Activated CD4-positive, CD25-positive, alpha-beta regulatory T cell treated with anti-CD3 and anti-CD28 coated beads, Interleukin-2, amount 50 U/mL, for 24 hours (primary cell): ENCODE results near the gene NUP188.
"Not testable (repeated sequence)": the region's sequence is repeated elsewhere in the genome, so short reads cannot be mapped to it uniquely, and the experiment has no call there.

Experiments
- ATAC-seq, 2 donors: fragments of 150-1000 bp; cut with Tn5 transposase; one replicate each; pipeline ENCODE4 v1.10.0; 2021; ENCODE audit warnings: mild to moderate bottlenecking in 1 of 2, moderate library complexity in 1 of 2

The NUP188 gene

GRCh38 chr9:129030191-129030590, 82.7 kb downstream of the NUP188 start:
- ATAC-seq = no peak

- ATAC-seq = no peak
Observed at GRCh38 chr9:129031514-129031913, 84.0 kb downstream of the NUP188 start.

DNA sequence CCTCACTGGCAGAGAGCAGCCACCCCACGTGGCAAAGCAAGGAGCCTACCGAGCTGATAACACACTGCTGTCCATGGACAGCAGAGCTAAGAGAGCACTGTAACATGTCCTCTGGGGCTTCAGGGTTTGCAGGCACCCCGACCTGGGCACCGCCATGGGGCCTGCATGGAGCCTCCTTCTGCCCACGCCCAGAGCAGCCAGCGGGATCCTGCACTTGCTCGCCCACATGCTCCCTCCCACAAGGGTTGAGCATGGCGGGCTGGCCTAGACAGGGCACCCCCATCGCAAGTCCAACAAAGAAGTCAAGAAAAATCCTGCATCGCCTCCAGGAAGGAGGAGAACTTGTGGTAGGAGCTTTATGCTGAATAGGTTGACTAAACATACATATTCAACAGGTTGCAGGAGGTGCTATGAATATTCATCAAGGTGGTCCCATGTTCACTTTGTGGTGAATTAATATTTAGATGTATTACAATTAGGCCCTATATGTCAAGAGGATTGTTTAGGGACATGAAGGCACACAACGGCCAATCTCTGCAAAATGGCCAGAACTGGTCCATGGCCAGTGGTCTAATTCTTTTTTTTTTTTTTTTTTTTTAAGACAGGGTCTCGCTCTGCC, 85.2 kb downstream of the NUP188 start:
- no peak for ATAC-seq

- no peak for ATAC-seq
Observed at GRCh38 chr9:129033216-129033615, 85.7 kb downstream of the NUP188 start.

DNA sequence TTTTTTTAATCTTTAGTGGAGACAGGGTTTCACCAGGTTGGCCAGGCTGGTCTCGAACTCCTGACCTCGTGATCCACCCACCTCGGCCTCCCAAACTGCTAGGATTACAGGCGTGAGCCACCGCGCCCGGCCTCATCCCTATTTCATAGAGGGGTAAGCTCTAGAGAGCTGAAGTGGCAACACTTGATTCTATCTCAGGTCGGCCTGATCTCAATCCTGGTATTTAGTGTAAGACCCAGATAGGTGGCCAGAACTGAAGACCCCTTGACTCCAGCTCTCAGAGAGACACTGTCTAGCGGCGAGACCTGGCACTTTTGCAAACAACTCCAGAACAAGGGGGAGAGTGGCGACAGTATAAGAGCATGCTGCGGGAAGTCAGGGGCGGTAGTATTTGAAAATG, 88.3 kb downstream of the NUP188 start:
- not testable (repeated sequence) for ATAC-seq

DNA sequence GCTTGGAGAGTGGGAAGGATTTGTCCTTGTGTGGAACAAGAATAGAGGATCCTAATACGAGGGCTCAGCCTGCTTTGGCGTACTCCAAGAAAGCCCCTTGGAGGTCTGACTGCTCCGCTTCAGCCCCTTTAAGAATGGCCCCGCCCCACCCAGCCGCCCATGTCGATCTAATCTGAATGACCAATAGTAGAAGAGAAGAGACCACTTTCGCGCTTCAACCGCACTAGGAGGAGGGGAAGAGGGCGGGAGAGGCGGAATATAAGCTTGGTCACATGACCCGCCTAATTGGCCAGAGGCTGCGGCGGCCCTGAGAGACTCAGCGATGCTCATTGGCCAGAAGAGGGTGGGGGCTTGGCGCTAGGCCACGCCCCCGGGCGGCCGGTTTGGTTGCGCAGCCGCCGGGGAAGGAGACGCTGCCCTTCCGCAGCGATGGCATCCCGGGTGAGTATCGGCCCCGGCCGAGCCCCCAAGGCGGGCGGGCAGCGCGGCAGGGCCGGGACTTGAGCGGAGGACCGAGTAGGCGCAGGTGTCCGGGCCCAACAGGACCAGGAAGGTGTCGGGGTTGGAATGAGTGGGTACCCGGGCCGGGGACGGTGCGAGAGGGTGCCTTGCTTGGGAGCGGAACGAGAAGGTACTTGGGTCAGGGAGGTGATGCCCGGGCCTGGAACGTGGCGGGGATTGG, 88.9 kb downstream of the NUP188 start, which contains the start of gene MIGA2:
Gene MIGA2 (plus strand): TSS at position 386 of the 682 bp plus-strand sequence. CDS start 3,969 bp downstream, outside the sequence.
- ATAC-seq = peak; percentile 99

GRCh38 chr9:129036923-129037766, 89.6 kb downstream of the NUP188 start:
- ATAC-seq = no peak

DNA sequence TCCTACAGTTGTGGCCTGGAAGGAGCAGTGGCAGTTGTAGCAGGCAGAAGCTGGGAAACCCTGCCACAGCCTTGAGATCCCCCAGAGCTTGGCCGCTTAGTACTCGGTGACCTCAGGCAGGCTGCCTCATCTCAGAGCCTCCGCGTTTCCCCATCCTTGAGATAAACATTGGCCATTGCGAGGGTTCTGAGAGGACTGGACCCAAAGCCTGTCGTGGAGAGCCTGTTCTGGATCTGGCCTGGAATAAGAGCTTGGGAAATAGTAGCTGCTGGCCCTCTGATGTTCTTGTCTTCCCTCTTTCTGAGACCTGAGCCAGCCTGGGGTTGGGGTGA, 90.2 kb downstream of the NUP188 start:
- no peak for ATAC-seq

GRCh38 chr9:129038109-129038852, 90.8 kb downstream of the NUP188 start:
- ATAC-seq = no peak

DNA sequence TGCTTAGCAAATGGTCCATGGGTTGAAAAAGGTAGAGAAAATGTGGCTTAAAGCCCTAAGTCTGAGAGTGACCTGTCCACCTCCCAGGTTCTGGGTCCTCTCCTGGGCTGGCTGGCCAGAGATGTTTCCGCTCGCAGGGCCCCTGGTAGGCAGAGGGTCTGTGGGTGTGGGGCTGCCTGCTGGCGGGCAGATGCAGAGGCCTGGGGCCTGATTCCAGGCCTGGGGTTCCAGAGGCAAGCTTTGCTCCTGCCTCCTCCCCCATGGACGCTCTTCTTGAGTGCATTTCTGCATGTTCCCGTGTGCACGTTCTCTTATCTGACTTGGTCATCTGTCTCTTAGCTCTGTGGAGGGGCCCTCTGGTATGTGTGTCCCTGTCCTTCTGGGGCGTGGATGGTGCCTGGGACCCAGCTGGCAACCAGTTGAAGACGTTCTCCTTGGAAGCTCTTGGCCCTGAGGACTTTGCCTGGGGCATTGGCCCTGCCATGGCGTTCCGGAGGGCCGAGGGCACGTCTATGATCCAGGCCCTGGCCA, 92.7 kb downstream of the NUP188 start:
- no peak for ATAC-seq

GRCh38 chr9:129042016-129042415, 94.5 kb downstream of the NUP188 start:
- ATAC-seq = no peak

- ATAC-seq = no peak
Observed at GRCh38 chr9:129052592-129052991, 105.1 kb downstream of the NUP188 start.

- no peak for ATAC-seq
Observed at GRCh38 chr9:129053020-129053419, 105.5 kb downstream of the NUP188 start.

GRCh38 chr9:129054163-129054851, 106.8 kb downstream of the NUP188 start:
- ATAC-seq = no peak
